ENCODE measurements around the gene FOCAD. TPM values are rescaled to one million over a fixed set of nuclear protein-coding genes. Genes with fewer than 3 reads are reported as not detected.

FOCAD gene
- total and polyA plus RNA-seq, 7 donors = 7.4 to 51.5 (median 25.5) TPM

DNA sequence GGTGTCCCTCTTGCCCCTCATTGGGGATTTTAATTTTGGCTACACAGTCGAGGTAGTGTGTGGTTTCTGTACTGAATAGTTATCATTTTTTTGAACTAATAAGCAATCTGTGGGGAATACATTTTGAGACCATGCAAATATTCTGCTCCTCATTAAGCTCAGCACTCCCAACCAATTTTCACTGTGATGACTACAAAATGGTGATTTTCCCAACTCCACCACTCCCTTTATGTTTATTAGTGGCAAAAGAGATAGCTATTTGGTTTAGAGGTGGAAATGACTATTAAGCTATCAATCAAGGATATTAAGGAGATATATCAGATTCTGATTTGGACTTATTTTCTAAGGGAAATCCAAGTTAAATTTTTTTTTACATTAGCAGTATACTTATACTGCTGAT, 62.9 kb downstream of the FOCAD start:
- H3K27me3 ChIP-seq = no peaks in the 10 kb centered on the region
- H3K9me3 ChIP-seq = no peaks in the 10 kb centered on the region
- intact Hi-C loops (cut with DNase I) = no loop called here
- H3K4me1 ChIP-seq = peaks cover 0 to 13% (median 6%) of the 10 kb centered on the region in 4 donors
- TF ChIP-seq POLR2A (IDR thresholded peaks at IDR 0.05) (no peak), EP300 (IDR thresholded peaks at IDR 0.05) (no peak), POLR2AphosphoS5 (IDR thresholded peaks at IDR 0.05) (no peak)
- TF ChIP-seq, protein P1, sequence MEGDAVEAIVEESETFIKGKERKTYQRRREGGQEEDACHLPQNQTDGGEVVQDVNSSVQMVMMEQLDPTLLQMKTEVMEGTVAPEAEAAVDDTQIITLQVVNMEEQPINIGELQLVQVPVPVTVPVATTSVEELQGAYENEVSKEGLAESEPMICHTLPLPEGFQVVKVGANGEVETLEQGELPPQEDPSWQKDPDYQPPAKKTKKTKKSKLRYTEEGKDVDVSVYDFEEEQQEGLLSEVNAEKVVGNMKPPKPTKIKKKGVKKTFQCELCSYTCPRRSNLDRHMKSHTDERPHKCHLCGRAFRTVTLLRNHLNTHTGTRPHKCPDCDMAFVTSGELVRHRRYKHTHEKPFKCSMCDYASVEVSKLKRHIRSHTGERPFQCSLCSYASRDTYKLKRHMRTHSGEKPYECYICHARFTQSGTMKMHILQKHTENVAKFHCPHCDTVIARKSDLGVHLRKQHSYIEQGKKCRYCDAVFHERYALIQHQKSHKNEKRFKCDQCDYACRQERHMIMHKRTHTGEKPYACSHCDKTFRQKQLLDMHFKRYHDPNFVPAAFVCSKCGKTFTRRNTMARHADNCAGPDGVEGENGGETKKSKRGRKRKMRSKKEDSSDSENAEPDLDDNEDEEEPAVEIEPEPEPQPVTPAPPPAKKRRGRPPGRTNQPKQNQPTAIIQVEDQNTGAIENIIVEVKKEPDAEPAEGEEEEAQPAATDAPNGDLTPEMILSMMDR (IDR thresholded peaks at IDR 0.05) = no peak
- no peak overlapping the region for H3K27ac ChIP-seq
- no peaks in the 10 kb centered on the region for H3K36me3 ChIP-seq
- 82 to 83% methylated on average over 1 of the region's 1 CpG for WGBS, 2 donors
- no peak overlapping the region for H3K4me3 ChIP-seq
- DNase-seq = no peak

DNA sequence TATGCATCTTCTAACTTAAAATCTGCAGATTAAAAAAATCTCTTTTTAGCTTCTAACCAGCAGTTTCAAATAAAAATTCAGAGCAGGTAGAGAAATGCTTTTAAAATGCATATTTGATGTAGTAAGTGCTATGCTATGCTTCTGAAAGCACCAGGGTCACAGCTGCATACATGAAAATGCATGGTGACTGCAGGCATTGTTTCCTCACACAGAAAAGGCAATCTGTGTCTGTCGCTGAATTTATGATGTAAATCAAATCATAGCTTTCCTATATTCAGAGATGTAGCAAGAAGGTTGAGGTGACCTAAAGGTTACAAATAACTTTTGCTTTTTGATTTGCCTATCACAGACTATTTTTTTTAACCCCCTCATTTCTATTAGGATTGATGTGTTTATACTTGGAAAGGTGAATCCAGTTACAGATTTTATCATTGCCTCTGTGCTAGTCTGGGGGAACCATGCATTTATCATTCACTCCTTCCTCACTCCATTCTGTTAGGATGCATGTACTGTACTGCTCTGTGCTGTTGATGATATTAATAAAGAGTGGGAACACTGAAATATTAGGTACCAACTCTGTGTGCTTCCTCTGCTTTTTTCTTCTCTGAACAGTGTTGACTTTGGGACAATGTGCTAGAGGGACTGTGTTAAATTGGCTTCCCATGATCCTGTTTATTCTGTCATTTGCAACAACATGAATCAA, 65.6 kb downstream of the FOCAD start:
- intact Hi-C loops (cut with DNase I) = no loop called here

DNA sequence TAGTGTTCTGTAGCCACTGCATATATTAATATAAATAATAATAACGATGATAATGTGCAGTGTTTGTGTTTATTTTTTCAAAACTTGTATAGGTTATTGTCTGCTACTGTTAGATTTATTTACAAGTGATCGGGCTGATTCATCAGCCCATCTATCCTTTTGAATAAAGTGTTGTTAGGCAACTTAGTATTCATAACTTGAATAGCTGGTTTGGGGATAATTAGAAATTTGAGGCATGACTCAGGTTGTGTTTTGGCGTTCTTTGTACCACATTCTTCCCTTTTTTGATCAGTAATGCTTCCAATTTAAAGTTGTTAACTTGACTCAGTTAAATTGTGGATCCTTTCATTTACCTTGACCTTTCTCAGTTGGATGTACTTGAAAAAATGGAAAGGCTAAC, 69.7 kb downstream of the FOCAD start:
- H3K36me3 ChIP-seq = peaks cover 0 to 5% (median 0%) of the 10 kb centered on the region in 4 donors
- no peaks in the 10 kb centered on the region for H3K27me3 ChIP-seq
- intact Hi-C loops (cut with DNase I) = no loop called here
- no peak overlapping the region for H3K4me3 ChIP-seq
- WGBS, 2 donors = 95% methylated on average over 3 of the region's 3 CpGs
- H3K9me3 ChIP-seq = no peaks in the 10 kb centered on the region
- no peak overlapping the region for H3K27ac ChIP-seq
- H3K4me1 ChIP-seq = peaks cover 0 to 12% (median 3%) of the 10 kb centered on the region in 4 donors
- no peak for DNase-seq
- TF ChIP-seq POLR2AphosphoS5 (IDR thresholded peaks at IDR 0.05) (no peak), POLR2A (IDR thresholded peaks at IDR 0.05) (no peak), EP300 (IDR thresholded peaks at IDR 0.05) (no peak)
- TF ChIP-seq, protein P1 (IDR thresholded peaks at IDR 0.05) = no peak

More for the DNA sequence above, 65.6 kb downstream of the FOCAD start:
- WGBS, 2 donors = 86 to 95% methylated on average over 1 of the region's 1 CpG
- Histone ChIP-seq H3K27ac (no peak overlapping the region), H3K27me3 (no peaks in the 10 kb centered on the region), H3K36me3 (no peaks in the 10 kb centered on the region), H3K4me1 (peaks cover 0 to 12% (median 3%) of the 10 kb centered on the region in 4 donors), H3K9me3 (no peaks in the 10 kb centered on the region), H3K4me3 (no peak overlapping the region)
- TF ChIP-seq EP300 (IDR thresholded peaks at IDR 0.05) = no peak
- no peak for TF ChIP-seq POLR2AphosphoS5 (IDR thresholded peaks at IDR 0.05)
- TF ChIP-seq, protein P1 (IDR thresholded peaks at IDR 0.05) = no peak
- TF ChIP-seq POLR2A (IDR thresholded peaks at IDR 0.05) = no peak
- no peak for DNase-seq

DNA sequence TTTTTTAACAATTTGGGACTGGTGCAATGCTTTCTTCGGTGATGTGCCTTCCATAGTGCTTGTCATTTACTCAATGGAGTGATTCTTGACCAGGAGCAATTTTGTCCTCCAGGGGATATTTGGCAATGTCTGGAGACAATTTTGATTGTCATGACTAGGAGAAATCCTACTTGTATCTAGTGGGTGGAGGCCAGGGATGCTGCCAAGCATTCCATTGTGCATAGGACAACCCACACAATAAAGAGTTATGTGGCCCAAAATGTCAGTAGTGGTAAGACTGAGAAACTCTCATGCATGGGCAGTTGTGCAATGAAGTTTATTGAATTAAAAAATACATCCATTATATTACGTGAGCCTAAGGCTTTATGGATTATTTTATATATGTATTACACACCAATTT, 70.5 kb downstream of the FOCAD start:
- H3K36me3 ChIP-seq = peaks cover 0 to 5% (median 0%) of the 10 kb centered on the region in 4 donors
- H3K4me3 ChIP-seq = no peak overlapping the region
- H3K9me3 ChIP-seq = no peaks in the 10 kb centered on the region
- H3K27ac ChIP-seq = no peak overlapping the region
- TF ChIP-seq POLR2A (IDR thresholded peaks at IDR 0.05) (no peak), POLR2AphosphoS5 (IDR thresholded peaks at IDR 0.05) (no peak), EP300 (IDR thresholded peaks at IDR 0.05) (no peak)
- TF ChIP-seq, protein P1 (IDR thresholded peaks at IDR 0.05) = no peak
- no peaks in the 10 kb centered on the region for H3K27me3 ChIP-seq
- DNase-seq = no peak
- WGBS, 2 donors = 98 to 99% methylated on average over 2 of the region's 2 CpGs
- intact Hi-C loops (cut with DNase I) = no loop called here
- H3K4me1 ChIP-seq = peaks cover 0 to 11% (median 3%) of the 10 kb centered on the region in 4 donors
